HG03280 (cell line): ENCODE measurements around the gene PWWP2B.

Experiments
- ATAC-seq: cut with Tn5 transposase; IDR thresholded peaks from one replicate; pipeline ENCODE4 v1.9.1; 2021; ENCODE audit warnings: mild to moderate bottlenecking, moderate library complexity; ENCODE audit not compliant: unreplicated experiment

PWWP2B gene

GRCh38 chr10:132393695-132394181 lies 3.3 kb upstream of the PWWP2B start:
- no peak for ATAC-seq

GRCh38 chr10:132394201-132394811 lies 2.7 kb upstream of the PWWP2B start:
- no peak for ATAC-seq

GRCh38 chr10:132394936-132395703 lies 1.9 kb upstream of the PWWP2B start:
- no peak for ATAC-seq

- no peak for ATAC-seq
Measured at GRCh38 chr10:132395704-132396493, 1.1 kb upstream of the PWWP2B start.

- peak; percentile 44 for ATAC-seq
Measured at GRCh38 chr10:132396494-132397035, 435 bp upstream of the PWWP2B start.

GRCh38 chr10:132397671-132398565 lies 918 bp downstream of the PWWP2B start:
- peak; percentile 26 for ATAC-seq

GRCh38 chr10:132398566-132398991 lies 1.6 kb downstream of the PWWP2B start:
- no peak for ATAC-seq

GRCh38 chr10:132399117-132400035 lies 2.4 kb downstream of the PWWP2B start:
- ATAC-seq, result no peak

GRCh38 chr10:132400041-132400546 lies 3.1 kb downstream of the PWWP2B start:
- ATAC-seq, result no peak

GRCh38 chr10:132400547-132401151 lies 3.6 kb downstream of the PWWP2B start:
- no peak for ATAC-seq

- no peak for ATAC-seq
Measured at GRCh38 chr10:132401401-132402118, 4.6 kb downstream of the PWWP2B start.

- no peak for ATAC-seq
Measured at GRCh38 chr10:132402781-132403241, 5.8 kb downstream of the PWWP2B start.

GRCh38 chr10:132403511-132404168 lies 6.6 kb downstream of the PWWP2B start:
- ATAC-seq, result no peak

- no peak for ATAC-seq
Measured at GRCh38 chr10:132404169-132404880, 7.3 kb downstream of the PWWP2B start.

GRCh38 chr10:132404911-132405462 lies 8.0 kb downstream of the PWWP2B start:
- ATAC-seq, result no peak

GRCh38 chr10:132405463-132405991 lies 8.5 kb downstream of the PWWP2B start:
- ATAC-seq, result no peak
